Measurements from ENCODE around the gene ANKRD17.

DNA sequence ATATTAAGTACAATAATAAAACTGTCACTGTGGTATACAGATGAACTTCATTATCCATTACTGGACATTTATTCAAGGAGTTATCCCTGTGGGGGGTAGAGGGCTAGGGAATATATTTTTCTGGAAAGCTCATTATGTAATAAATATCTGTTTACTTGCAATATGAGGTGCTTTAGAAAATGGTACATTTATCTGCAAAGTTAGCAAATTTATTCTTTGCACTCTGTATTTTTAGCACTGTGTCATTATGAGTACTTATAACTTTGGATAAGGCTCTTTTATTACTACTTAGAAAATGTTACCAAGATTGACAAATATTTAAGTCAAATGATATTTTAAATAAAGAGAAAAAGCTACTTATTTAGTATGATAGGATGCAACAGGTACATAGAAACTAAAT, 37.8 kb downstream of the ANKRD17 start:
- TF ChIP-seq POLR2A (IDR thresholded peaks at IDR 0.05) (no peak), CTCF (IDR thresholded peaks at IDR 0.05) (no peak), EP300 (IDR thresholded peaks at IDR 0.05) (no peak)
